ENCODE data around the gene PCDH9. TPM values are rescaled to one million over a fixed set of nuclear protein-coding genes. Genes with fewer than 3 reads are reported as not detected.

The PCDH9 gene
- total and polyA plus RNA-seq, 11 donors, result 3.0 to 39.6 (median 21.6) TPM

DNA sequence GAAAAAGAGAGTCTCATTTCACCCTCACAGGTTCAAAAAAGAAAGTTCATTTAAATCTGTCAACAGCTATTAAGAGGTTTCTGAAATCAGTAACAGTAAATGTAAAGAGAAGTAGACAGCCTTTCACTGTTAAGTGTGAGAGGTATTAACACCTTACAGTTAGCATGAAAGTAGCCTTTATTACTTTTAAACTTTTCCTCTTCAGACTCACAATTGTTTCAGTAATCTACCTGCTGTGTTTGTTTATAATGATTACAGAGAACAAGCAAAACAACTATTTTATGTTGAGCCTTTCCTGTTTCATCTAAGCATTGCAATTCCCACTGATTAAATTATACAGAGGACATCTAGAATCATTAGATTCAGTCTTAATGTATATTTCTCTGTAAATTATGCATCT lies 159.8 kb downstream of the PCDH9 start:
- DNase-seq, result no peak
- intact Hi-C loops (cut with DNase I), result loop anchor here in 1 of 10 donors (10.0 kb wide), 1 partner anchor 376 kb away; no protein-coding TSS in a partner anchor
- Histone ChIP-seq H3K4me1 (peaks cover 0 to 5% (median 0%) of the 10 kb centered on the region in 12 donors), H3K4me3 (no peak overlapping the region), H3K36me3 (no peaks in the 10 kb centered on the region), H3K27ac (no peak overlapping the region), H3K9me3 (no peaks in the 10 kb centered on the region), H3K27me3 (no peaks in the 10 kb centered on the region)
- TF ChIP-seq, protein P1, sequence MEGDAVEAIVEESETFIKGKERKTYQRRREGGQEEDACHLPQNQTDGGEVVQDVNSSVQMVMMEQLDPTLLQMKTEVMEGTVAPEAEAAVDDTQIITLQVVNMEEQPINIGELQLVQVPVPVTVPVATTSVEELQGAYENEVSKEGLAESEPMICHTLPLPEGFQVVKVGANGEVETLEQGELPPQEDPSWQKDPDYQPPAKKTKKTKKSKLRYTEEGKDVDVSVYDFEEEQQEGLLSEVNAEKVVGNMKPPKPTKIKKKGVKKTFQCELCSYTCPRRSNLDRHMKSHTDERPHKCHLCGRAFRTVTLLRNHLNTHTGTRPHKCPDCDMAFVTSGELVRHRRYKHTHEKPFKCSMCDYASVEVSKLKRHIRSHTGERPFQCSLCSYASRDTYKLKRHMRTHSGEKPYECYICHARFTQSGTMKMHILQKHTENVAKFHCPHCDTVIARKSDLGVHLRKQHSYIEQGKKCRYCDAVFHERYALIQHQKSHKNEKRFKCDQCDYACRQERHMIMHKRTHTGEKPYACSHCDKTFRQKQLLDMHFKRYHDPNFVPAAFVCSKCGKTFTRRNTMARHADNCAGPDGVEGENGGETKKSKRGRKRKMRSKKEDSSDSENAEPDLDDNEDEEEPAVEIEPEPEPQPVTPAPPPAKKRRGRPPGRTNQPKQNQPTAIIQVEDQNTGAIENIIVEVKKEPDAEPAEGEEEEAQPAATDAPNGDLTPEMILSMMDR (IDR thresholded peaks at IDR 0.05), result no peak
- no peak for TF ChIP-seq POLR2A (IDR thresholded peaks at IDR 0.05)
- no peak for ATAC-seq

DNA sequence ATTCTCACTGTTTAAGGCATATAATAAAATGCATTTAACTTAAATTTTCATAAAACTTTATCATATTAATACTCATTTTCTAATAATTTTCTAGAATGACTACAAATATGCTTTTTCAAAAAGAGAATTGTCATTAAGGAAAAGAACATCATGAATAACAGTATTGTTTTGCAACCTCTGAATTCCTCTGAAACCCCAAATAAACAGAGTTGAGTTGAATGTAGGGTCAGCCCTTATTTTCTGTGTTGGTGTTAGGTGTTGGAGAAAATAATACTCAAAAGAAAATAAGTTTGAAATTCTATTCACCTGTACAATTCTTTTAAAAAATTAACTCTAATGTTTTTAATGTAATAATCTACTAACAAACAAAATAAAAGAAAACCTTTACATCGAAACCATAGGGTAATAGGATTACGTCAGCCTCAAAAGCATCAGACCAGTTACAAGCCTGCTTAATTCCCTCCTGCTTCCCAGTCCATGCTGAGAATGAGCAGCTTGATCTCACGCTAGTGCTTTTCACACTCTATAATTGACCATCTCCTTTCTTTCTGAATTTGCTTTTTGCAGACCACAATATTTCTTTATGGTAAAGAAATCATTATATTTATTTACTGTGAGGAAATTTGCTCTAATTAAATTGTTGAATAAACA lies 160.9 kb downstream of the PCDH9 start:
- DNase-seq, result no peak
- H3K27ac ChIP-seq, result no peak overlapping the region
- no peak overlapping the region for H3K4me3 ChIP-seq
- no peaks in the 10 kb centered on the region for H3K27me3 ChIP-seq
- intact Hi-C loops (cut with DNase I), result no loop called here
- 84 to 93% (median 89%) methylated on average over 3 of the region's 3 CpGs for WGBS, 4 donors
- no peaks in the 10 kb centered on the region for H3K36me3 ChIP-seq
- no peak for ATAC-seq
- H3K9me3 ChIP-seq, result no peaks in the 10 kb centered on the region
- TF ChIP-seq, protein P1 (IDR thresholded peaks at IDR 0.05), result no peak
- no peak for TF ChIP-seq POLR2A (IDR thresholded peaks at IDR 0.05)
- H3K4me1 ChIP-seq, result no peaks in the 10 kb centered on the region

DNA sequence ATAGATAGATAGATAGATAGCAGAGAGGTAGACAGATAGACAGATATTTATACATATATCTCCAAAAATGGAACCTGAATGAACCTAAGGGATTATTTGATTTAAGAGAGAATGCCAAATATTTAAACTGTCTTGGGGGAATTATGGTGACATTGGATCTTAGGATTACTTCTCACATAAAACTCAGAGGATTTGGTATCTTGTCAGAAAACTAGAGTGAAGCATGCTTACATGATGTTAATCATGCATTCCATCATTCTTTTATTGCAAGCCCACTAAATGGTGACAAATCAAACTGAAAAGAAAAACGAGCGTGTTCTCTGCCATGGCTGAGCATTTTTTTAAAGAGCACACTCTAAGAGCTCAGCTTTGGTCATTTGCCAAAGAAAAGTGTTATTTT lies 165.2 kb downstream of the PCDH9 start:
- Histone ChIP-seq H3K36me3 (no peaks in the 10 kb centered on the region), H3K4me3 (no peak overlapping the region), H3K27me3 (no peaks in the 10 kb centered on the region), H3K27ac (no peak overlapping the region), H3K9me3 (no peaks in the 10 kb centered on the region), H3K4me1 (peaks cover 0 to 11% (median 7%) of the 10 kb centered on the region in 12 donors)
- DNase-seq, result no peak
- intact Hi-C loops (cut with DNase I), result no loop called here
- TF ChIP-seq, protein P1 (IDR thresholded peaks at IDR 0.05), result no peak
- TF ChIP-seq POLR2A (IDR thresholded peaks at IDR 0.05), result no peak
- no peak for ATAC-seq
- WGBS, 4 donors, result 77 to 92% (median 84%) methylated on average over 2 of the region's 2 CpGs

DNA sequence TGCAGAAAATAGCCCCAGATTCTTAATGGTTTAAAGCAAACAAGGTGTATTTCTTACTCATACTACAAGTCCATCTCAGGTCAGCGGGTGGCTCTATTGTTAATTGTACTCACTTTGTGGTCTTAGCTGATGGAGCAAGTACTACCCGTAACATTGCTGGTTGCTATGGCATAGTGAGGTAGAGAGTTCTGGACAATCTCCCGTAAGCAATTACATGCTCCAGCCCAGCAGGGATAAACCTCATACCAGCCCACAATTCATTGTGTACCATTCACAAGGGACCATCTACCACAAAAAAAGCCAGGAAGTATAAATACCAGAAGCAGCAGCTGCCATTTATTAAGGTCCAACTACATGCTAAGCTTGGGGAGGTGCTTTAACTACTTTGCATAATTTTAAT lies 167.1 kb downstream of the PCDH9 start:
- H3K4me3 ChIP-seq, result no peak overlapping the region
- TF ChIP-seq POLR2A (IDR thresholded peaks at IDR 0.05), result no peak
- TF ChIP-seq, protein P1 (IDR thresholded peaks at IDR 0.05), result no peak
- no peak for ATAC-seq
- no peaks in the 10 kb centered on the region for H3K9me3 ChIP-seq
- no peaks in the 10 kb centered on the region for H3K36me3 ChIP-seq
- H3K4me1 ChIP-seq, result peaks cover 0 to 11% (median 7%) of the 10 kb centered on the region in 12 donors
- no peak overlapping the region for H3K27ac ChIP-seq
- no peak for DNase-seq
- 91 to 98% (median 95%) methylated on average over 3 of the region's 3 CpGs for WGBS, 4 donors
- H3K27me3 ChIP-seq, result no peaks in the 10 kb centered on the region
- intact Hi-C loops (cut with DNase I), result no loop called here

Measured in heart left ventricle (tissue), 16 donors.